IMR-90 (cell line): Measurements from ENCODE around the gene CMTM7. TPM values are rescaled to one million over a fixed set of nuclear protein-coding genes. Genes with fewer than 3 reads are reported as not detected.

Experiments
- ATAC-seq: fragments of 200-7000 bp; cut with Tn5 transposase; 2 replicates; pipeline ENCODE4 v1.9.1; 2020; ENCODE audit warnings: low read depth, mild to moderate bottlenecking, moderate library complexity
- Bru-seq: library from RNA; stranded (reverse); fragments of 400-500 nt; gene quantifications from one replicate; lab custom pipeline; 2021; lab: Mats Ljungman, UMichigan
- BruChase-seq, 2 experiments: library from RNA; stranded (reverse); fragments of 400-500 nt; gene quantifications; one replicate each; lab custom pipeline; 2021; lab: Mats Ljungman, UMichigan
- BruUV-seq: library from RNA; stranded (reverse); fragments of 400-500 nt; replicated peaks from 2 replicates; lab custom pipeline; 2021; lab: Mats Ljungman, UMichigan
- CTCF ChIA-PET: fragments of 300-600 bp; formaldehyde crosslinking; extraction: SDS; loops from one replicate; lab custom pipeline; 2021; ENCODE audit warnings: antibody characterized with exemption; lab: Yijun Ruan, JAX
- POLR2A ChIA-PET: fragments of 300-600 bp; sonication (Branson Sonifier 250); formaldehyde crosslinking; loops from one replicate; lab custom pipeline; 2022; ENCODE audit warnings: antibody characterized with exemption; ENCODE audit not compliant: unreplicated experiment; lab: Charles Lee
- DNase-seq: peaks from one replicate; pipeline ENCODE4 v3.0.0; 2013
- H2AFZ ChIP-seq: replicated peaks from 2 replicates; pipeline ENCODE3; 2013; ENCODE audit warnings: low read length, mild to moderate bottlenecking; ENCODE audit not compliant: poor library complexity
- H2AK5ac ChIP-seq: 2 replicates; pipeline ENCODE4 v1.6.1; 2013; ENCODE audit warnings: low read depth, low read length, inconsistent platforms
- H2AK9ac ChIP-seq: replicated peaks from 2 replicates; pipeline ENCODE3; 2013; ENCODE audit warnings: mild to moderate bottlenecking, low read depth, low read length, moderate library complexity; ENCODE audit not compliant: poor library complexity
- H2BK120ac ChIP-seq: 2 replicates; pipeline ENCODE4 v1.6.1; 2013; ENCODE audit warnings: low read depth, low read length, inconsistent platforms
- H2BK15ac ChIP-seq: 3 replicates; pipeline ENCODE4 v1.6.1; 2013; ENCODE audit warnings: low read depth, low read length, inconsistent platforms
- H2BK20ac ChIP-seq: 2 replicates; pipeline ENCODE4 v1.6.1; 2013; ENCODE audit warnings: low read depth, mild to moderate bottlenecking, inconsistent platforms, low read length, moderate library complexity
- H2BK5ac ChIP-seq: 2 replicates; pipeline ENCODE4 v1.6.1; 2013; ENCODE audit warnings: mild to moderate bottlenecking, low read depth, low read length, inconsistent platforms; ENCODE audit not compliant: poor library complexity, severe bottlenecking
- H3K14ac ChIP-seq: replicated peaks from 2 replicates; pipeline ENCODE4 v1.6.1; 2013; ENCODE audit warnings: low read depth, low read length, inconsistent platforms
- H3K18ac ChIP-seq: 2 replicates; pipeline ENCODE4 v1.6.1; 2013; ENCODE audit warnings: low read depth, low read length, control low read depth
- H3K23ac ChIP-seq: 2 replicates; pipeline ENCODE4 v1.6.1; 2013; ENCODE audit warnings: low read depth, low read length, inconsistent platforms
- H3K27ac ChIP-seq: 2 replicates; pipeline ENCODE4 v1.5.1; 2013; ENCODE audit warnings: mild to moderate bottlenecking, control low read depth, low read length; ENCODE audit not compliant: insufficient read depth
- H3K27me3 ChIP-seq: 2 replicates; pipeline ENCODE4 v1.6.1; 2013; ENCODE audit warnings: low read length; ENCODE audit not compliant: control insufficient read depth, insufficient read depth
- H3K36me3 ChIP-seq: 2 replicates; pipeline ENCODE4 v1.6.1; 2013; ENCODE audit warnings: low read length, mixed read lengths; ENCODE audit not compliant: control insufficient read depth, insufficient read depth
- H3K4ac ChIP-seq: 2 replicates; pipeline ENCODE4 v1.6.1; 2013; ENCODE audit warnings: low read depth, low read length, inconsistent platforms
- H3K4me1 ChIP-seq: 2 replicates; pipeline ENCODE4 v1.6.1; 2013; ENCODE audit warnings: low read length, mixed read lengths; ENCODE audit not compliant: control insufficient read depth, insufficient read depth
- H3K4me2 ChIP-seq: 2 replicates; pipeline ENCODE4 v1.6.1; 2013; ENCODE audit warnings: low read depth, mild to moderate bottlenecking, control low read depth, low read length, moderate library complexity
- H3K4me3 ChIP-seq: 2 replicates; pipeline ENCODE4 v1.5.1; 2013; ENCODE audit warnings: low read depth, mild to moderate bottlenecking, control low read depth, low read length, moderate library complexity; ENCODE audit not compliant: insufficient read depth
- H3K56ac ChIP-seq: 2 replicates; pipeline ENCODE4 v1.6.1; 2013; ENCODE audit warnings: low read length, inconsistent platforms; ENCODE audit not compliant: insufficient read depth; ENCODE audit errors: extremely low read depth
- H3K79me1 ChIP-seq, 2 experiments: 2 replicates each; pipeline ENCODE4 v1.6.1; 2013; ENCODE audit warnings: low read length in 2 of 2, inconsistent platforms in 1 of 2, low read depth in 1 of 2
- H3K9ac ChIP-seq: 2 replicates; pipeline ENCODE4 v1.6.1; 2013; ENCODE audit warnings: low read depth, low read length, control low read depth
- H3K9me1 ChIP-seq: 2 replicates; pipeline ENCODE4 v1.6.1; 2013; ENCODE audit warnings: low read length, inconsistent platforms; ENCODE audit not compliant: insufficient read depth
- H3K9me3 ChIP-seq: 2 replicates; pipeline ENCODE4 v1.6.1; 2013; ENCODE audit warnings: low read length; ENCODE audit not compliant: control insufficient read depth, insufficient read depth
- H4K20me1 ChIP-seq: 2 replicates; pipeline ENCODE4 v1.6.1; 2013; ENCODE audit warnings: low read length, inconsistent platforms; ENCODE audit not compliant: insufficient read depth
- H4K5ac ChIP-seq: 2 replicates; pipeline ENCODE4 v1.6.1; 2013; ENCODE audit warnings: mild to moderate bottlenecking, low read depth, low read length, control low read depth
- H4K8ac ChIP-seq, 2 experiments: 2 replicates each; pipeline ENCODE4 v1.6.1; 2013; ENCODE audit warnings: low read depth in 2 of 2, low read length in 2 of 2, control low read depth in 1 of 2, inconsistent platforms in 1 of 2
- H4K91ac ChIP-seq: 2 replicates; pipeline ENCODE4 v1.6.1; 2013; ENCODE audit warnings: low read depth, low read length, inconsistent platforms; ENCODE audit not compliant: insufficient read depth
- BHLHE40 ChIP-seq: fragments of 150-350 bp; IDR thresholded peaks from 2 replicates; pipeline ENCODE4 v1.6.1; 2016; ENCODE audit warnings: mild to moderate bottlenecking, low read depth, low read length
- CTCF ChIP-seq: conservative IDR thresholded peaks from 2 replicates; pipeline ENCODE4 v1.5.1; 2012; ENCODE audit warnings: mild to moderate bottlenecking, low read depth, low read length, improper control_type of control experiment
- ELK1 ChIP-seq: fragments of 150-350 bp; IDR thresholded peaks from 2 replicates; pipeline ENCODE4 v1.6.1; 2016; ENCODE audit warnings: low read depth, mild to moderate bottlenecking, low read length, moderate library complexity, borderline replicate concordance
- MAFK ChIP-seq: IDR thresholded peaks from 2 replicates; pipeline ENCODE4 v1.6.1; 2012; ENCODE audit warnings: low read depth, low read length, improper control_type of control experiment
- NFE2L2 ChIP-seq: fragments of 150-350 bp; IDR thresholded peaks from 2 replicates; pipeline ENCODE4 v1.6.1; 2016; ENCODE audit warnings: low read depth, mild to moderate bottlenecking, low read length
- POLR2A ChIP-seq: IDR thresholded peaks from 2 replicates; pipeline ENCODE4 v1.6.1; 2012; ENCODE audit warnings: mild to moderate bottlenecking, low read depth, low read length
- RCOR1 ChIP-seq: IDR thresholded peaks from 2 replicates; pipeline ENCODE4 v1.6.1; 2012; ENCODE audit warnings: mild to moderate bottlenecking, low read length, improper control_type of control experiment; ENCODE audit not compliant: insufficient replicate concordance
- SMC3 ChIP-seq: fragments of 150-350 bp; IDR thresholded peaks from 2 replicates; pipeline ENCODE4 v1.6.1; 2016; ENCODE audit warnings: low read depth, mild to moderate bottlenecking, antibody characterized with exemption, low read length, moderate library complexity
- WGBS, 2 experiments: methylation state at CpG; one replicate each; pipeline versions ENCODE4 v1.1.5 to v1.1.7; 2013; ENCODE audit warnings: missing lambda C conversion rate in 2 of 2; ENCODE audit not compliant: insufficient read length in 1 of 2; ENCODE audit errors: extremely low coverage in 2 of 2; 5-methylcytosine and 5-hydroxymethylcytosine counted together
- dilution Hi-C: fragments of 300-500 bp; cut with HindIII; formaldehyde crosslinking; loops from one replicate; pipeline ENCODE4 v1.14.3; 2018; ENCODE audit warnings: low sequenced_read_pairs; ENCODE audit not compliant: unreplicated experiment
- in situ Hi-C: fragments of 300-500 bp; cut with MboI; formaldehyde crosslinking; loops from 3 replicates; pipeline ENCODE4 v1.14.3; 2019; ENCODE audit warnings: low sequenced_read_pairs, inconsistent platforms, mixed read lengths
- intact Hi-C: fragments of 100-400 bp; cut with micrococcal nuclease; formaldehyde crosslinking; loops from 2 replicates; pipeline ENCODE4 v1.10.0; 2022
- long read RNA-seq: library from polyadenylated mRNA; unstranded; transcript quantifications from one replicate; pipeline ENCODE4 v2.0.0, GENCODE V29; 2021; ENCODE audit not compliant: unreplicated experiment
- polyA plus RNA-seq, 3 experiments: library from polyadenylated mRNA; depleted of rRNA; stranded (reverse); fragments of >200 nt; gene quantifications; 2 replicates each; pipeline ENCODE4 v1.2.3, GENCODE V29; 2012; ENCODE audit warnings: low replicate concordance in 1 of 3
- total RNA-seq: library from RNA; depleted of rRNA; stranded (reverse); fragments of >200 nt; gene quantifications from 2 replicates; pipeline ENCODE4 v1.2.3, GENCODE V29; 2012; rRNA removed

Gene CMTM7, protein sequence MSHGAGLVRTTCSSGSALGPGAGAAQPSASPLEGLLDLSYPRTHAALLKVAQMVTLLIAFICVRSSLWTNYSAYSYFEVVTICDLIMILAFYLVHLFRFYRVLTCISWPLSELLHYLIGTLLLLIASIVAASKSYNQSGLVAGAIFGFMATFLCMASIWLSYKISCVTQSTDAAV
- total RNA-seq: 3.4 and 3.9 TPM in 2 replicates
- polyA plus RNA-seq (2012; rRNA removed): 31.4 and 33.7 TPM in 2 replicates
- 30.2 and 33.4 TPM in 2 replicates for polyA plus RNA-seq (2012; cell fraction: cytosol; rRNA removed)
- 16.1 and 21.9 TPM in 2 replicates for polyA plus RNA-seq (2012; cell fraction: nucleus; rRNA removed; ENCODE audit: low replicate concordance)
- Bru-seq, nascent RNA: percentile 64 among the genes with signal in this experiment
- BruChase-seq, experiment 1, labeled RNA remaining after a 6-hour chase: percentile 64 among the genes with signal in this experiment
- percentile 72 among the genes with signal in this experiment for BruChase-seq, experiment 2, labeled RNA remaining after a 2-hour chase
- long read RNA-seq, transcript CMTM7-201 (5 exons, 2,038 nt): major isoform, 21 of 31 reads
- long read RNA-seq, partial matches to known transcripts: 5 of 31 reads
- long read RNA-seq, other reads (novel, unspliced or antisense): 3 of 31 reads

DNA sequence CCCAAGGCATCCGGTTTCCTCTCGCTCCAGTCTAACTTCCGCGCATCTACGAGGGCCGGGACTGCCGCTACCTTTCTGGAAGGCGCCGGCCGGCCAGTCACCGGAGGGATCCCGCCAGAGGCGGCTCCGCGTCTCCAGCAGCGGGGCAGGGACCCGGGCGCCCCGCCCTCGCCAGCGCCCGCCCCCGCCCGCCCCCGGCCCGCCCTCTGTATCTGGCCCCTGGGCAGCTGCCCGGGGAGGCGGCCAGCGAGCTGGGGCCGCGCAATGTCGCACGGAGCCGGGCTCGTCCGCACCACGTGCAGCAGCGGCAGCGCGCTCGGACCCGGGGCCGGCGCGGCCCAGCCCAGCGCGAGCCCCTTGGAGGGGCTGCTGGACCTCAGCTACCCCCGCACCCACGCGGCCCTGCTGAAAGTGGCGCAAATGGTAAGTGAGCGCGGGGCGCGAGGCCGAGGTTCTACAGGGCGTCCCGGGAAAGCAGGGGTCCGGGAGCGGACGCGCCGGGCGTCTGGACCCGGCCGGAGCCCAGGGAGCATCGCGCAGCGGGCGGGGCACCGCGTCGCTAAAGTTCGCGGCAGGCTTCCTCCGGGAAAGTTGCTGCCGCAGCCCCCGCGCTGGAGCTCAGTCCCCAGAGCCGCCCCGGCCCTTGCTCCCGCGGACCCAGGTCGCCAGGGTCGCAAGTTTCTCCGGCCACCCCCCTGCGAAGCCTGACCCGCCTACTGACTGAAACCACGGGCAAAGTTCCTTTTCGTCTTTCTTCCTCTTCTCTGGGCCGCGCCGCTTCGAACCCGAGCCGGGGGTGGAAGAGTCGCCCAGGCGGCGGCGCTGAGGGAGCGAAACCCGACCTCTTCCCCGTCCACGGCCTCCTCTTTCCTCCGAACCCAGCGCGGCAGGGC, at the start of gene CMTM7:
CMTM7 (plus strand) TSS at position 211 of the 893 bp plus-strand sequence; CDS start at position 265, 54 bp downstream.
- Histone ChIP-seq H3K4me2 (peak within 1 kb of the TSS; percentile 90), H2AK5ac (peak within 1 kb of the TSS; percentile 74; the same call in 1 of the 2 replicates), H4K8ac (peak within 1 kb of the TSS; percentile 58 to 70), H3K4me3 (peak within 1 kb of the TSS; percentile 90), H2BK20ac (0 out of 2 replicates have a peak within 1 kb of the TSS, but pooled peaks have one; percentile 59), H3K9me1 (peaks cover 4% of the 10 kb centered on the region), H3K23ac (peak within 1 kb of the TSS; percentile 90), H2BK120ac (peak within 1 kb of the TSS; percentile 75), H3K79me1 (peaks cover 22 to 39% of the 10 kb centered on the region in 2 experiments), H3K56ac (peak within 1 kb of the TSS; percentile 32), H3K4ac (peak within 1 kb of the TSS; percentile 79), H3K36me3 (no peaks in the 10 kb centered on the region), H2AK9ac (peak within 1 kb of the TSS; percentile 97), H3K9ac (peak within 1 kb of the TSS; percentile 76), H2BK5ac (peak within 1 kb of the TSS; percentile 52), H4K5ac (no peak within 1 kb of the TSS; the same call in none of the 2 replicates), H3K9me3 (no peaks in the 10 kb centered on the region), H3K14ac (peak within 1 kb of the TSS; percentile 85), H4K91ac (no peak within 1 kb of the TSS; the same call in 1 of the 2 replicates), H2BK15ac (no peak within 1 kb of the TSS), H3K27me3 (no peaks in the 10 kb centered on the region; the same call in 1 of the 2 replicates), H3K4me1 (peaks cover 2% of the 10 kb centered on the region; the same call in 1 of the 2 replicates), H3K27ac (peak within 1 kb of the TSS; percentile 76), H3K18ac (peak within 1 kb of the TSS; percentile 13; the same call in 1 of the 2 replicates), H4K20me1 (no peaks in the 10 kb centered on the region), H2AFZ (peak within 1 kb of the TSS; percentile 97)
- peak; percentile 88 for ATAC-seq
- intact Hi-C loops (loop anchor here (1.0 to 5.0 kb wide), 4 partner anchors 75 to 215 kb away; partner anchors contain the start of genes CMTM6 and DYNC1LI1), in situ Hi-C loops (loop anchor here (5.0 to 25.0 kb wide), 2 partner anchors 75 to 270 kb away; no protein-coding TSS in a partner anchor), dilution Hi-C loops (no loop called here)
- 0% methylated on average over 43 of the region's 107 CpGs; no CpG with 5 or more reads in 1 of the 2 experiments for WGBS, 2 experiments
- no TSS peak for BruUV-seq
- ChIA-PET POLR2A (no interaction called here), CTCF (interaction anchor here (0.5 to 1.2 kb wide), 2 partner anchors 16 to 78 kb away, joined by 3 read pairs; no protein-coding TSS in a partner anchor)
- DNase-seq: peak; percentile 35
- TF ChIP-seq CTCF: no peak
- TF ChIP-seq BHLHE40: 0 out of 2 replicates have a peak, but pooled peaks have one; percentile 17
- TF ChIP-seq POLR2A: peak; percentile 39; the same call in 1 of the 2 replicates
- TF ChIP-seq ELK1: no peak
- no peak for TF ChIP-seq SMC3
- TF ChIP-seq NFE2L2: no peak
- TF ChIP-seq RCOR1: no peak
- no peak for TF ChIP-seq MAFK
